GM12878 (cell line): ENCODE data around the gene ERCC1. TPM values are rescaled to one million over a fixed set of nuclear protein-coding genes. Genes with fewer than 3 reads are reported as not detected.

ENCODE experiments used
- ATAC-seq: fragments of 200-7000 bp; cut with Tn5 transposase; 3 replicates; pipeline ENCODE4 v1.9.1; 2020; ENCODE audit warnings: mild to moderate bottlenecking, moderate library complexity
- BruUV-seq: library from RNA; stranded (reverse); fragments of 400-500 nt; replicated peaks from 2 replicates; lab custom pipeline; 2021; lab: Mats Ljungman, UMichigan
- CTCF ChIA-PET: fragments of 300-600 bp; sonication (Branson Sonifier 250); formaldehyde crosslinking; extraction: SDS; loops from one replicate; lab custom pipeline; 2021; ENCODE audit warnings: inconsistent platforms; lab: Yijun Ruan, JAX
- POLR2A ChIA-PET: fragments of 350-600 bp; formaldehyde crosslinking; extraction: SDS; loops from one replicate; lab custom pipeline; 2021; ENCODE audit warnings: inconsistent platforms; lab: Charles Lee
- RAD21 ChIA-PET: fragments of 300-600 bp; sonication (Branson Sonifier 250); formaldehyde crosslinking; loops from one replicate; lab custom pipeline; 2023; ENCODE audit warnings: antibody characterized with exemption; ENCODE audit not compliant: unreplicated experiment; lab: Charles Lee
- SMC1A ChIA-PET: fragments of 300-600 bp; sonication (Branson Sonifier 250); formaldehyde crosslinking; loops from one replicate; lab custom pipeline; 2023; ENCODE audit not compliant: unreplicated experiment, uncharacterized antibody; lab: Charles Lee
- DNase-seq: peaks from one replicate; pipeline ENCODE4 v3.0.0-alpha.2; 2011; ENCODE audit warnings: low read depth, low spot score
- FAIRE-seq: peaks from 3 replicates; lab custom pipeline; 2011; peaks lifted over from hg19 to GRCh38; lab: Jason Lieb, UNC
- H2AFZ ChIP-seq: 2 replicates; pipeline ENCODE4 v1.6.0; 2011; ENCODE audit warnings: low read depth, low read length, control low read depth; ENCODE audit not compliant: control insufficient read depth
- H3K27ac ChIP-seq: 2 replicates; pipeline ENCODE4 v1.5.1; 2011; ENCODE audit warnings: control low read depth; ENCODE audit not compliant: control insufficient read depth, insufficient read depth
- H3K27me3 ChIP-seq, 2 experiments: replicated peaks in 1 of 2; 2 replicates each; pipeline versions ENCODE4 v1.6.0 to v1.6.1; 2011; ENCODE audit warnings: low read length in 1 of 2; ENCODE audit not compliant: control insufficient read depth in 2 of 2, insufficient read depth in 2 of 2
- H3K36me3 ChIP-seq, 2 experiments: 2 replicates each; pipeline ENCODE4 v1.5.1; 2011; ENCODE audit warnings: low read length in 1 of 2; ENCODE audit not compliant: control insufficient read depth in 2 of 2, insufficient read depth in 2 of 2
- H3K4me1 ChIP-seq: 2 replicates; pipeline ENCODE4 v1.6.1; 2011; ENCODE audit warnings: mild to moderate bottlenecking, low read length, moderate library complexity, mixed read lengths; ENCODE audit not compliant: control insufficient read depth, insufficient read depth
- H3K4me2 ChIP-seq: 2 replicates; pipeline ENCODE4 v1.6.0; 2011; ENCODE audit warnings: control low read depth; ENCODE audit not compliant: control insufficient read depth, insufficient read depth
- H3K4me3 ChIP-seq: fragments of 200-600 bp; sonication (generic); 2 replicates; pipeline ENCODE4 v1.5.1; 2016
- H3K79me2 ChIP-seq: 2 replicates; pipeline ENCODE4 v1.6.0; 2011; ENCODE audit warnings: low read length; ENCODE audit not compliant: control insufficient read depth, insufficient read depth
- H3K9ac ChIP-seq: 2 replicates; pipeline ENCODE4 v1.8.0; 2011; ENCODE audit warnings: low read length, control low read depth, mixed read lengths; ENCODE audit not compliant: control insufficient read depth, insufficient read depth
- H3K9me3 ChIP-seq: replicated peaks from 3 replicates; pipeline ENCODE4 v1.5.1; 2011; ENCODE audit warnings: mild to moderate bottlenecking, low read length; ENCODE audit not compliant: control insufficient read depth, insufficient read depth
- H4K20me1 ChIP-seq: 2 replicates; pipeline ENCODE4 v1.6.0; 2011; ENCODE audit not compliant: control insufficient read depth, insufficient read depth
- CBFB ChIP-seq: IDR thresholded peaks from 2 replicates; pipeline ENCODE4 v1.6.1; 2016; ENCODE audit warnings: antibody characterized with exemption, low read depth
- HDGF ChIP-seq: fragments of 450-650 bp; IDR thresholded peaks from 2 replicates; pipeline ENCODE4 v1.6.1; 2016; ENCODE audit warnings: antibody characterized with exemption
- JUND ChIP-seq: IDR thresholded peaks from 2 replicates; pipeline ENCODE4 v1.6.1; 2012; ENCODE audit warnings: low read depth, mild to moderate bottlenecking, low read length, improper control_type of control experiment, moderate library complexity
- MTA2 ChIP-seq: fragments of 450-650 bp; IDR thresholded peaks from 2 replicates; pipeline ENCODE4 v1.6.1; 2016; ENCODE audit warnings: low read depth, mild to moderate bottlenecking, moderate library complexity
- PAX5 ChIP-seq: IDR thresholded peaks from 2 replicates; pipeline ENCODE4 v1.6.1; 2011; ENCODE audit warnings: low read depth, low read length, borderline replicate concordance
- POLR2A ChIP-seq: IDR thresholded peaks from 2 replicates; pipeline ENCODE4 v1.6.1; 2011; ENCODE audit warnings: low read depth, mild to moderate bottlenecking, low read length
- RAD21 ChIP-seq: IDR thresholded peaks from 2 replicates; pipeline ENCODE4 v1.6.1; 2011; ENCODE audit warnings: mild to moderate bottlenecking, low read depth, low read length, moderate library complexity; ENCODE audit not compliant: insufficient read depth
- RBBP5 ChIP-seq: fragments of 200-600 bp; sonication (generic); conservative IDR thresholded peaks from 2 replicates; pipeline ENCODE4 v1.6.1; 2016
- RFX5 ChIP-seq: IDR thresholded peaks from 2 replicates; pipeline ENCODE4 v1.6.1; 2011; ENCODE audit warnings: low read depth, low read length, improper control_type of control experiment
- SP1 ChIP-seq: IDR thresholded peaks from one replicate; pipeline ENCODE4 v1.6.1; 2011; ENCODE audit warnings: low read depth, low read length
- SREBF1 ChIP-seq: IDR thresholded peaks from 2 replicates; pipeline ENCODE4 v1.6.1; 2012; ENCODE audit warnings: mild to moderate bottlenecking, low read length
- TAF1 ChIP-seq: IDR thresholded peaks from 2 replicates; pipeline ENCODE4 v1.6.1; 2011; ENCODE audit warnings: mild to moderate bottlenecking, low read depth, low read length, borderline replicate concordance
- YY1 ChIP-seq: IDR thresholded peaks from 2 replicates; pipeline ENCODE4 v1.6.1; 2011; ENCODE audit warnings: low read depth, mild to moderate bottlenecking, low read length
- ZNF274 ChIP-seq: IDR thresholded peaks from one replicate; pipeline ENCODE4 v1.8.0; 2011; ENCODE audit not compliant: insufficient read length, insufficient read depth
- ZNF622 ChIP-seq: fragments of 450-650 bp; IDR thresholded peaks from 2 replicates; pipeline ENCODE4 v1.6.1; 2017; ENCODE audit warnings: mild to moderate bottlenecking, inconsistent platforms
- WGBS: methylation state at CpG from one replicate; pipeline ENCODE4 v1.1.6; 2016; ENCODE audit warnings: low lambda C conversion rate; ENCODE audit not compliant: insufficient replicate concordance, insufficient coverage; ENCODE audit errors: missing lambda C conversion rate; 5-methylcytosine and 5-hydroxymethylcytosine counted together
- in situ Hi-C: fragments of 300-500 bp; cut with MboI; formaldehyde crosslinking; loops from 9 replicates; pipeline ENCODE4 v1.14.3; 2018; ENCODE audit warnings: mixed read lengths
- intact Hi-C: fragments of 100-400 bp; cut with micrococcal nuclease; formaldehyde crosslinking; loops from one replicate; pipeline ENCODE4 v1.14.2; 2022; ENCODE audit not compliant: unreplicated experiment
- polyA plus RNA-seq, 11 experiments: library from polyadenylated mRNA; depleted of rRNA in 4 of 11; unstranded in 6 of 11; stranded (reverse) in 5 of 11; fragments of >200 nt; fragmentation: Nextera tagmentation in 4 of 11; fragmentation: Illumina TruSeq in 1 of 11; extraction: Ambion mirVana in 4 of 11; extraction: Trizol in 1 of 11; gene quantifications; 1 replicate in 1 of 11; 2 replicates in 10 of 11; pipeline versions ENCODE4 v1.2.1 to v1.2.3, GENCODE V29; 2011 to 2016; ENCODE audit warnings: inconsistent platforms in 2 of 11, missing spikeins in 2 of 11, low read depth in 1 of 11
- total RNA-seq, 4 experiments: library from RNA; depleted of rRNA in 3 of 4; stranded (reverse); fragments of >200 nt in 3 of 4; fragmentation: Illumina TruSeq in 1 of 4; extraction: Trizol in 1 of 4; gene quantifications; 2 replicates each; pipeline versions ENCODE4 v1.2.1 to v1.2.3, GENCODE V29; 2013 to 2021
- TF ChIP-seq, protein P1 (sequence below): fragments of 150-350 bp; IDR thresholded peaks from 2 replicates; pipeline ENCODE4 v1.6.1; 2016; ENCODE audit warnings: low read depth, low read length
- TF ChIP-seq, protein P2 (sequence below): IDR thresholded peaks from 2 replicates; pipeline ENCODE4 v1.6.1; 2012; ENCODE audit warnings: low read depth, low read length, improper control_type of control experiment
- TF ChIP-seq, protein P3 (sequence below): IDR thresholded peaks from 2 replicates; pipeline ENCODE4 v1.6.1; 2011; ENCODE audit warnings: mild to moderate bottlenecking, low read depth, low read length, moderate library complexity; ENCODE audit not compliant: insufficient replicate concordance

Gene ERCC1
- total and polyA plus RNA-seq, 10 of the 15 experiments (the other 5 are each of a cell fraction or from before 2014, with no cell fraction given): 14.7 to 104 (median 61.1) TPM

DNA sequence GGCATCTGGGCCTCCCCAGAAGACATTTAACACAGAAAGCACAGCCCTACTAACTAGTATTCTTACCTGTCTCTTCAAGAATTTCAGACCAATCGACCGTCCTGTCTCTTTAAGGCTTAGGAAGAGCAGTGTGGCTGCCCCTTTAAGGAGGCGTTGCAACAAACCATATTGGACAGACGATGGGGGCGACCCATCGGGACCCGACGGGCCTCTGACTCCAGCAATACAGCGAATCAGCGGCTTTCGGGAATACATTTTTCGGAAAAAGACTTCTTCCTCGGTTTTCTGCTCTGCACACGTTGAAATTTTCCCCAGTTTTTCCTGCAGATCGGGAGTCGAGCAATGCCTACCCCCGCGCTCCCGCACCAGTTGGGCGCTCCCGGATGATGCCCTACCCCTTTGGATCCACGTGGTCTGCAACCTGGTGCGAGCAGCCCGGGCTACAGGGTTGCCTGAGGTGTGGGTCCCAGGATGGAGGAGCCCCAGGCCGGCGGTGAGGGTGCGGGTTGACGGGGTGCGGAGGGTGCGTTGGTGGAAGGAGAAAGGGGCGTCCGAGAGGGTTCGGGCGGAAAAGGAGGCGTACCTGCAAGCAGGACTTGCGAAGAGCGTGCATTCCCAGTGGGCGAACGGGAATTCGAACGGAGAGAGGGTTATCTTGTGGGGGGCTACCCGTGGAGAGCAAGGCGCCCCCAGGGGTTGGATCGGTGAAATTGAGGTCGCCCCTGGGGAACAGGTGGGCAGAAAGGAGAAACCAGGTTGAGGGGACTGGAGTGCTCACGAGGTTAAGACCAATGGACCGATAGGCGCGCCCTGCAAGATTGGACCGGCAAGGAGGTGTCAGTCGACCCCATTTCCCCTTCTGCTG lies 17.3 kb downstream of the ERCC1 start, which contains the start of gene POLR1G:
Gene POLR1G, plus strand, starts transcription at position 419 of the 865 bp plus-strand sequence. Its CDS starts 53 bp downstream, at position 472.
- H3K27me3 ChIP-seq: no peaks in the 10 kb centered on the region; a peak in 1 of 4 replicates
- ChIA-PET POLR2A (interaction anchor here (0.6 to 1.5 kb wide), 4 partner anchors 17 to 72 kb away, joined by 3 to 5 read pairs (median 3); no protein-coding TSS in a partner anchor), RAD21 (interaction anchor here (0.6 to 1.0 kb wide), 8 partner anchors 15 to 386 kb away, joined by 3 to 6 read pairs (median 3); partner anchors contain the start of gene DMWD), CTCF (interaction anchor here (1.0 kb wide), 4 partner anchors 22 to 79 kb away, joined by 4 to 9 read pairs (median 6); no protein-coding TSS in a partner anchor), SMC1A (interaction anchor here (0.7 to 0.8 kb wide), 3 partner anchors 72 to 74 kb away, joined by 3 to 7 read pairs (median 3); no protein-coding TSS in a partner anchor)
- intact Hi-C loops: loop anchor here (1.0 to 10.0 kb wide), 2 partner anchors 72 to 238 kb away; no protein-coding TSS in a partner anchor
- FAIRE-seq (peak; percentile 92), DNase-seq (peak; percentile 80), ATAC-seq (peak; percentile 82)
- peak within 1 kb of the TSS; percentile 96 for H3K4me2 ChIP-seq
- H3K9ac ChIP-seq: peak within 1 kb of the TSS; percentile 76
- no peaks in the 10 kb centered on the region for H3K9me3 ChIP-seq
- WGBS: 1% methylated on average over 50 of the region's 51 CpGs
- in situ Hi-C loops: no loop called here
- peaks cover 0 to 1% of the 10 kb centered on the region in 2 experiments; a peak in 2 of 4 replicates for H3K36me3 ChIP-seq
- no TSS peak for BruUV-seq
- no peaks in the 10 kb centered on the region for H4K20me1 ChIP-seq
- H3K4me3 ChIP-seq: peak within 1 kb of the TSS; percentile 98
- H3K79me2 ChIP-seq: peaks cover 7% of the 10 kb centered on the region
- peak within 1 kb of the TSS; percentile 95 for H2AFZ ChIP-seq
- H3K4me1 ChIP-seq: peaks cover 4% of the 10 kb centered on the region
- peak within 1 kb of the TSS; percentile 89 for H3K27ac ChIP-seq
- TF ChIP-seq YY1: peak; percentile 63
- peak; percentile 85 for TF ChIP-seq POLR2A
- TF ChIP-seq, protein P1, sequence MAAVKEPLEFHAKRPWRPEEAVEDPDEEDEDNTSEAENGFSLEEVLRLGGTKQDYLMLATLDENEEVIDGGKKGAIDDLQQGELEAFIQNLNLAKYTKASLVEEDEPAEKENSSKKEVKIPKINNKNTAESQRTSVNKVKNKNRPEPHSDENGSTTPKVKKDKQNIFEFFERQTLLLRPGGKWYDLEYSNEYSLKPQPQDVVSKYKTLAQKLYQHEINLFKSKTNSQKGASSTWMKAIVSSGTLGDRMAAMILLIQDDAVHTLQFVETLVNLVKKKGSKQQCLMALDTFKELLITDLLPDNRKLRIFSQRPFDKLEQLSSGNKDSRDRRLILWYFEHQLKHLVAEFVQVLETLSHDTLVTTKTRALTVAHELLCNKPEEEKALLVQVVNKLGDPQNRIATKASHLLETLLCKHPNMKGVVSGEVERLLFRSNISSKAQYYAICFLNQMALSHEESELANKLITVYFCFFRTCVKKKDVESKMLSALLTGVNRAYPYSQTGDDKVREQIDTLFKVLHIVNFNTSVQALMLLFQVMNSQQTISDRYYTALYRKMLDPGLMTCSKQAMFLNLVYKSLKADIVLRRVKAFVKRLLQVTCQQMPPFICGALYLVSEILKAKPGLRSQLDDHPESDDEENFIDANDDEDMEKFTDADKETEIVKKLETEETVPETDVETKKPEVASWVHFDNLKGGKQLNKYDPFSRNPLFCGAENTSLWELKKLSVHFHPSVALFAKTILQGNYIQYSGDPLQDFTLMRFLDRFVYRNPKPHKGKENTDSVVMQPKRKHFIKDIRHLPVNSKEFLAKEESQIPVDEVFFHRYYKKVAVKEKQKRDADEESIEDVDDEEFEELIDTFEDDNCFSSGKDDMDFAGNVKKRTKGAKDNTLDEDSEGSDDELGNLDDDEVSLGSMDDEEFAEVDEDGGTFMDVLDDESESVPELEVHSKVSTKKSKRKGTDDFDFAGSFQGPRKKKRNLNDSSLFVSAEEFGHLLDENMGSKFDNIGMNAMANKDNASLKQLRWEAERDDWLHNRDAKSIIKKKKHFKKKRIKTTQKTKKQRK: no peak
- TF ChIP-seq ZNF274: no peak
- no peak; the same call in none of the 2 replicates for TF ChIP-seq MTA2
- TF ChIP-seq PAX5: no peak
- TF ChIP-seq, protein P2, sequence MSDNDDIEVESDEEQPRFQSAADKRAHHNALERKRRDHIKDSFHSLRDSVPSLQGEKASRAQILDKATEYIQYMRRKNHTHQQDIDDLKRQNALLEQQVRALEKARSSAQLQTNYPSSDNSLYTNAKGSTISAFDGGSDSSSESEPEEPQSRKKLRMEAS: peak; percentile 97
- no peak for TF ChIP-seq RBBP5
- no peak for TF ChIP-seq SP1
- peak; percentile 98 for TF ChIP-seq SREBF1
- TF ChIP-seq CBFB: no peak; the same call in 1 of the 2 replicates
- TF ChIP-seq RAD21: no peak
- TF ChIP-seq TAF1: peak; percentile 79
- peak; percentile 99 for TF ChIP-seq JUND
- no peak for TF ChIP-seq ZNF622
- no peak for TF ChIP-seq RFX5
- TF ChIP-seq, protein P3, sequence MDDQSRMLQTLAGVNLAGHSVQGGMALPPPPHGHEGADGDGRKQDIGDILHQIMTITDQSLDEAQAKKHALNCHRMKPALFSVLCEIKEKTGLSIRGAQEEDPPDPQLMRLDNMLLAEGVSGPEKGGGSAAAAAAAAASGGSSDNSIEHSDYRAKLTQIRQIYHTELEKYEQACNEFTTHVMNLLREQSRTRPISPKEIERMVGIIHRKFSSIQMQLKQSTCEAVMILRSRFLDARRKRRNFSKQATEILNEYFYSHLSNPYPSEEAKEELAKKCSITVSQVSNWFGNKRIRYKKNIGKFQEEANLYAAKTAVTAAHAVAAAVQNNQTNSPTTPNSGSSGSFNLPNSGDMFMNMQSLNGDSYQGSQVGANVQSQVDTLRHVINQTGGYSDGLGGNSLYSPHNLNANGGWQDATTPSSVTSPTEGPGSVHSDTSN: no peak
- peak; percentile 67; the same call in 1 of the 2 replicates for TF ChIP-seq HDGF
